Measurements from ENCODE around the gene POU2F2. TPM values are rescaled to one million over a fixed set of nuclear protein-coding genes. Genes with fewer than 3 reads are reported as not detected.
"Not testable (repeated sequence)": the region's sequence is repeated elsewhere in the genome, so short reads cannot be mapped to it uniquely, and the experiment has no call there.

POU2F2 gene
- total and polyA plus RNA-seq, 2 experiments from 2014 or later: 2.3 to 4.6 TPM

DNA sequence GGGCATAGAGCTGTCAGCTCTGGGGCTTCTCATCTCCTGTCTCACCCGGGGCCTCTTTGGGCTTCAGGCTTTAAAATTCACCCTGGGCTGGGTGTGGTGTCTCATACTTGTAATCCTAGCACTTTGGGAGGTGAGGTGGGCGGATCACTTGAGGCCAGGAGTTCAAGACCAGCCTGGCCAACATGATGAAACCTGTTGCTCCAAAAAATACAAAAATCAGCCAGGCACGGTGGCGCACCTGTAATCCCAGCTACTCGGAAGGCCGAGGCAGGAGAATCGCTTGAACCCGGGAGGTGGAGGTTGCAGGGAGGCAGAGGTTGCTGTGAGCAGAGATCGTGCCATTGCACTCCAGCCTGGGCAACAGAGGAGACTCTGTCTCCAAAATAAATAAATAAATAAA is 91.8 kb downstream of the POU2F2 start:
- not testable (repeated sequence) for H3K4me2 ChIP-seq; H3K27ac Mint-ChIP-seq; H3K9me3 Mint-ChIP-seq; H3K79me2 ChIP-seq (replicated peaks; ENCODE audit: insufficient read depth); H3F3A ChIP-seq (replicated peaks; ENCODE audit: low read depth); H2AFZ ChIP-seq; H3K4me3 Mint-ChIP-seq; DNase-seq (ENCODE audit: low spot score); H3K36me3 ChIP-seq (ENCODE audit: insufficient read depth); H3K27me3 ChIP-seq (ENCODE audit: insufficient read depth); H4K20me1 ChIP-seq (replicated peaks; ENCODE audit: insufficient read depth); H3K4me1 ChIP-seq (ENCODE audit: insufficient read depth); H3K4me1 Mint-ChIP-seq; H3K4me3 ChIP-seq; H3K9me2 ChIP-seq (ENCODE audit: insufficient read depth); ATAC-seq; H3K27ac ChIP-seq (ENCODE audit: low read depth); H3K27me3 Mint-ChIP-seq (ENCODE audit: insufficient read depth, low read depth, poor library complexity)
- peaks cover 64% of the 10 kb centered on the region for H3K36me3 Mint-ChIP-seq (ENCODE audit: low read depth)

- H3K4me3 Mint-ChIP-seq: no peak overlapping the region
- Histone ChIP-seq H3K27ac (ENCODE audit: low read depth) (no peak overlapping the region), H3K4me1 (ENCODE audit: insufficient read depth) (peaks cover 6% of the 10 kb centered on the region), H3F3A (replicated peaks; ENCODE audit: low read depth) (0 out of 2 replicates have a peak, but pooled peaks cover 4% of the 10 kb centered on the region), H3K36me3 (ENCODE audit: insufficient read depth) (peaks cover 8% of the 10 kb centered on the region; the same call in 1 of the 2 replicates), H3K4me3 (no peak overlapping the region), H3K9me2 (ENCODE audit: insufficient read depth) (no peaks in the 10 kb centered on the region), H3K27me3 (ENCODE audit: insufficient read depth) (no peaks in the 10 kb centered on the region), H4K20me1 (replicated peaks; ENCODE audit: insufficient read depth) (no peaks in the 10 kb centered on the region; the same call in 1 of the 2 replicates), H3K4me2 (no peak overlapping the region), H2AFZ (no peak overlapping the region), H3K79me2 (replicated peaks; ENCODE audit: insufficient read depth) (no peaks in the 10 kb centered on the region)
- no peak for ATAC-seq
- no peaks in the 10 kb centered on the region; the same call in 2 of the 3 replicates for H3K9me3 Mint-ChIP-seq
- H3K27me3 Mint-ChIP-seq (ENCODE audit: insufficient read depth, low read depth, poor library complexity): no peaks in the 10 kb centered on the region
- H3K27ac Mint-ChIP-seq: no peak overlapping the region
- H3K36me3 Mint-ChIP-seq (ENCODE audit: low read depth): peaks cover 61% of the 10 kb centered on the region
- DNase-seq (ENCODE audit: low spot score): no peak
- H3K4me1 Mint-ChIP-seq: peaks cover 1% of the 10 kb centered on the region; the same call in 2 of the 3 replicates
- TF ChIP-seq CREB1 (CRISPR knock-in tag; IDR thresholded peaks at IDR 0.05; ENCODE audit: low read depth) (no peak), STAT1 (IDR thresholded peaks at IDR 0.05; ENCODE audit: unreplicated experiment) (no peak), EZH2phosphoT487 (IDR thresholded peaks at IDR 0.05; ENCODE audit: unreplicated experiment) (no peak), ZNF331 (CRISPR knock-in tag; IDR thresholded peaks at IDR 0.05; ENCODE audit: low read depth) (no peak), ZNF114 (CRISPR knock-in tag; IDR thresholded peaks at IDR 0.05) (no peak), POLR2AphosphoS5 (IDR thresholded peaks at IDR 0.05; ENCODE audit: low read depth) (no peak), JUNB (IDR thresholded peaks at IDR 0.05; ENCODE audit: unreplicated experiment) (no peak)
- TF ChIP-seq, protein P1, sequence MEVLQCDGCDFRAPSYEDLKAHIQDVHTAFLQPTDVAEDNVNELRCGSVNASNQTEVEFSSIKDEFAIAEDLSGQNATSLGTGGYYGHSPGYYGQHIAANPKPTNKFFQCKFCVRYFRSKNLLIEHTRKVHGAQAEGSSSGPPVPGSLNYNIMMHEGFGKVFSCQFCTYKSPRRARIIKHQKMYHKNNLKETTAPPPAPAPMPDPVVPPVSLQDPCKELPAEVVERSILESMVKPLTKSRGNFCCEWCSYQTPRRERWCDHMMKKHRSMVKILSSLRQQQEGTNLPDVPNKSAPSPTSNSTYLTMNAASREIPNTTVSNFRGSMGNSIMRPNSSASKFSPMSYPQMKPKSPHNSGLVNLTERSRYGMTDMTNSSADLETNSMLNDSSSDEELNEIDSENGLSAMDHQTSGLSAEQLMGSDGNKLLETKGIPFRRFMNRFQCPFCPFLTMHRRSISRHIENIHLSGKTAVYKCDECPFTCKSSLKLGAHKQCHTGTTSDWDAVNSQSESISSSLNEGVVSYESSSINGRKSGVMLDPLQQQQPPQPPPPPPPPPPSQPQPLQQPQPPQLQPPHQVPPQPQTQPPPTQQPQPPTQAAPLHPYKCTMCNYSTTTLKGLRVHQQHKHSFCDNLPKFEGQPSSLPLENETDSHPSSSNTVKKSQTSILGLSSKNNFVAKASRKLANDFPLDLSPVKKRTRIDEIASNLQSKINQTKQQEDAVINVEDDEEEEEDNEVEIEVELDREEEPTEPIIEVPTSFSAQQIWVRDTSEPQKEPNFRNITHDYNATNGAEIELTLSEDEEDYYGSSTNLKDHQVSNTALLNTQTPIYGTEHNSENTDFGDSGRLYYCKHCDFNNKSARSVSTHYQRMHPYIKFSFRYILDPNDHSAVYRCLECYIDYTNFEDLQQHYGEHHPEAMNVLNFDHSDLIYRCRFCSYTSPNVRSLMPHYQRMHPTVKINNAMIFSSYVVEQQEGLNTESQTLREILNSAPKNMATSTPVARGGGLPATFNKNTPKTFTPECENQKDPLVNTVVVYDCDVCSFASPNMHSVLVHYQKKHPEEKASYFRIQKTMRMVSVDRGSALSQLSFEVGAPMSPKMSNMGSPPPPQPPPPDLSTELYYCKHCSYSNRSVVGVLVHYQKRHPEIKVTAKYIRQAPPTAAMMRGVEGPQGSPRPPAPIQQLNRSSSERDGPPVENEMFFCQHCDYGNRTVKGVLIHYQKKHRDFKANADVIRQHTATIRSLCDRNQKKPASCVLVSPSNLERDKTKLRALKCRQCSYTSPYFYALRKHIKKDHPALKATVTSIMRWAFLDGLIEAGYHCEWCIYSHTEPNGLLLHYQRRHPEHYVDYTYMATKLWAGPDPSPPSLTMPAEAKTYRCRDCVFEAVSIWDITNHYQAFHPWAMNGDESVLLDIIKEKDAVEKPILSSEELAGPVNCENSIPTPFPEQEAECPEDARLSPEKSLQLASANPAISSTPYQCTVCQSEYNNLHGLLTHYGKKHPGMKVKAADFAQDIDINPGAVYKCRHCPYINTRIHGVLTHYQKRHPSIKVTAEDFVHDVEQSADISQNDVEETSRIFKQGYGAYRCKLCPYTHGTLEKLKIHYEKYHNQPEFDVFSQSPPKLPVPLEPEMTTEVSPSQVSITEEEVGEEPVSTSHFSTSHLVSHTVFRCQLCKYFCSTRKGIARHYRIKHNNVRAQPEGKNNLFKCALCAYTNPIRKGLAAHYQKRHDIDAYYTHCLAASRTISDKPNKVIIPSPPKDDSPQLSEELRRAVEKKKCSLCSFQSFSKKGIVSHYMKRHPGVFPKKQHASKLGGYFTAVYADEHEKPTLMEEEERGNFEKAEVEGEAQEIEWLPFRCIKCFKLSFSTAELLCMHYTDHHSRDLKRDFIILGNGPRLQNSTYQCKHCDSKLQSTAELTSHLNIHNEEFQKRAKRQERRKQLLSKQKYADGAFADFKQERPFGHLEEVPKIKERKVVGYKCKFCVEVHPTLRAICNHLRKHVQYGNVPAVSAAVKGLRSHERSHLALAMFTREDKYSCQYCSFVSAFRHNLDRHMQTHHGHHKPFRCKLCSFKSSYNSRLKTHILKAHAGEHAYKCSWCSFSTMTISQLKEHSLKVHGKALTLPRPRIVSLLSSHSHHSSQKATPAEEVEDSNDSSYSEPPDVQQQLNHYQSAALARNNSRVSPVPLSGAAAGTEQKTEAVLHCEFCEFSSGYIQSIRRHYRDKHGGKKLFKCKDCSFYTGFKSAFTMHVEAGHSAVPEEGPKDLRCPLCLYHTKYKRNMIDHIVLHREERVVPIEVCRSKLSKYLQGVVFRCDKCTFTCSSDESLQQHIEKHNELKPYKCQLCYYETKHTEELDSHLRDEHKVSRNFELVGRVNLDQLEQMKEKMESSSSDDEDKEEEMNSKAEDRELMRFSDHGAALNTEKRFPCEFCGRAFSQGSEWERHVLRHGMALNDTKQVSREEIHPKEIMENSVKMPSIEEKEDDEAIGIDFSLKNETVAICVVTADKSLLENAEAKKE (CRISPR knock-in tag; IDR thresholded peaks at IDR 0.05): no peak
- TF ChIP-seq, protein P2, sequence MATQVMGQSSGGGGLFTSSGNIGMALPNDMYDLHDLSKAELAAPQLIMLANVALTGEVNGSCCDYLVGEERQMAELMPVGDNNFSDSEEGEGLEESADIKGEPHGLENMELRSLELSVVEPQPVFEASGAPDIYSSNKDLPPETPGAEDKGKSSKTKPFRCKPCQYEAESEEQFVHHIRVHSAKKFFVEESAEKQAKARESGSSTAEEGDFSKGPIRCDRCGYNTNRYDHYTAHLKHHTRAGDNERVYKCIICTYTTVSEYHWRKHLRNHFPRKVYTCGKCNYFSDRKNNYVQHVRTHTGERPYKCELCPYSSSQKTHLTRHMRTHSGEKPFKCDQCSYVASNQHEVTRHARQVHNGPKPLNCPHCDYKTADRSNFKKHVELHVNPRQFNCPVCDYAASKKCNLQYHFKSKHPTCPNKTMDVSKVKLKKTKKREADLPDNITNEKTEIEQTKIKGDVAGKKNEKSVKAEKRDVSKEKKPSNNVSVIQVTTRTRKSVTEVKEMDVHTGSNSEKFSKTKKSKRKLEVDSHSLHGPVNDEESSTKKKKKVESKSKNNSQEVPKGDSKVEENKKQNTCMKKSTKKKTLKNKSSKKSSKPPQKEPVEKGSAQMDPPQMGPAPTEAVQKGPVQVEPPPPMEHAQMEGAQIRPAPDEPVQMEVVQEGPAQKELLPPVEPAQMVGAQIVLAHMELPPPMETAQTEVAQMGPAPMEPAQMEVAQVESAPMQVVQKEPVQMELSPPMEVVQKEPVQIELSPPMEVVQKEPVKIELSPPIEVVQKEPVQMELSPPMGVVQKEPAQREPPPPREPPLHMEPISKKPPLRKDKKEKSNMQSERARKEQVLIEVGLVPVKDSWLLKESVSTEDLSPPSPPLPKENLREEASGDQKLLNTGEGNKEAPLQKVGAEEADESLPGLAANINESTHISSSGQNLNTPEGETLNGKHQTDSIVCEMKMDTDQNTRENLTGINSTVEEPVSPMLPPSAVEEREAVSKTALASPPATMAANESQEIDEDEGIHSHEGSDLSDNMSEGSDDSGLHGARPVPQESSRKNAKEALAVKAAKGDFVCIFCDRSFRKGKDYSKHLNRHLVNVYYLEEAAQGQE (IDR thresholded peaks at IDR 0.05; ENCODE audit: unreplicated experiment): no peak
- TF ChIP-seq, protein P3, sequence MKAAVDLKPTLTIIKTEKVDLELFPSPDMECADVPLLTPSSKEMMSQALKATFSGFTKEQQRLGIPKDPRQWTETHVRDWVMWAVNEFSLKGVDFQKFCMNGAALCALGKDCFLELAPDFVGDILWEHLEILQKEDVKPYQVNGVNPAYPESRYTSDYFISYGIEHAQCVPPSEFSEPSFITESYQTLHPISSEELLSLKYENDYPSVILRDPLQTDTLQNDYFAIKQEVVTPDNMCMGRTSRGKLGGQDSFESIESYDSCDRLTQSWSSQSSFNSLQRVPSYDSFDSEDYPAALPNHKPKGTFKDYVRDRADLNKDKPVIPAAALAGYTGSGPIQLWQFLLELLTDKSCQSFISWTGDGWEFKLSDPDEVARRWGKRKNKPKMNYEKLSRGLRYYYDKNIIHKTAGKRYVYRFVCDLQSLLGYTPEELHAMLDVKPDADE (IDR thresholded peaks at IDR 0.05): no peak
Observed at GRCh38 chr19:42040031-42040430, 92.2 kb downstream of the POU2F2 start.

Measured in GM23338 (cell line).